ENCODE measurements around the gene SNAP23.

The SNAP23 gene

GRCh38 chr15:42577514-42578031, 82.1 kb downstream of the SNAP23 start:
- in situ Hi-C loops (cut with HindIII; ENCODE audit: low pct_ligation_motif_present, low sequenced_read_pairs), result no loop called here
- peak; percentile 57 for DNase-seq
- no peak for TF ChIP-seq CTCF (IDR thresholded peaks at IDR 0.05; ENCODE audit: low read depth, low read length, missing control alignments)
- Histone ChIP-seq H3K4me3 (ENCODE audit: low read depth, low read length) (no peak overlapping the region), H3K36me3 (replicated peaks) (no peaks in the 10 kb centered on the region), H3K27ac (no peak overlapping the region), H3K27me3 (replicated peaks) (no peaks in the 10 kb centered on the region)

GRCh38 chr15:42578984-42579537, 83.6 kb downstream of the SNAP23 start:
- H3K4me3 ChIP-seq (ENCODE audit: low read depth, low read length), result no peak overlapping the region
- H3K27me3 ChIP-seq (replicated peaks), result no peaks in the 10 kb centered on the region
- H3K27ac ChIP-seq, result no peak overlapping the region
- in situ Hi-C loops (cut with HindIII; ENCODE audit: low pct_ligation_motif_present, low sequenced_read_pairs), result no loop called here
- no peaks in the 10 kb centered on the region for H3K36me3 ChIP-seq (replicated peaks)
- TF ChIP-seq CTCF (IDR thresholded peaks at IDR 0.05; ENCODE audit: low read depth, low read length, missing control alignments), result no peak
- DNase-seq, result no peak

GRCh38 chr15:42581272-42581730, 85.9 kb downstream of the SNAP23 start:
- TF ChIP-seq CTCF (IDR thresholded peaks at IDR 0.05; ENCODE audit: low read depth, low read length, missing control alignments), result peak; percentile 7
- in situ Hi-C loops (cut with HindIII; ENCODE audit: low pct_ligation_motif_present, low sequenced_read_pairs), result no loop called here

More at GRCh38 chr15:42581272-42581730, 85.9 kb downstream of the SNAP23 start:
- Histone ChIP-seq H3K27ac (no peak overlapping the region), H3K36me3 (replicated peaks) (no peaks in the 10 kb centered on the region), H3K4me3 (ENCODE audit: low read depth, low read length) (peak overlapping the region; percentile 63), H3K27me3 (replicated peaks) (no peaks in the 10 kb centered on the region)
- peak; percentile 63 for DNase-seq

Data from brain microvascular endothelial cell (primary cell).